GM12878 (cell line): ENCODE measurements around the gene C1orf74. TPM values are rescaled to one million over a fixed set of nuclear protein-coding genes. Genes with fewer than 3 reads are reported as not detected.

ENCODE experiments used
- BACH1 ChIP-seq: fragments of 450-650 bp; IDR thresholded peaks from 2 replicates; pipeline ENCODE4 v1.6.1; 2017; ENCODE audit warnings: mild to moderate bottlenecking, borderline replicate concordance
- BCL11A ChIP-seq: IDR thresholded peaks from 2 replicates; pipeline ENCODE4 v1.6.1; 2011; ENCODE audit warnings: low read depth, low read length
- CEBPB ChIP-seq, 2 experiments: fragments of 150-350 bp in 1 of 2; IDR thresholded peaks; 2 replicates each; pipeline ENCODE4 v1.6.1; 2012 to 2014; ENCODE audit warnings: low read depth in 2 of 2, low read length in 2 of 2, borderline replicate concordance in 1 of 2, inconsistent platforms in 1 of 2
- DPF2 ChIP-seq: fragments of 450-650 bp; IDR thresholded peaks from 2 replicates; pipeline ENCODE4 v1.6.1; 2017; ENCODE audit warnings: mild to moderate bottlenecking
- IKZF2 ChIP-seq, 2 experiments: fragments of 450-650 bp; IDR thresholded peaks; 2 replicates each; pipeline ENCODE4 v1.6.1; 2017; ENCODE audit warnings: mild to moderate bottlenecking in 2 of 2, moderate library complexity in 2 of 2
- MYB ChIP-seq: fragments of 150-350 bp; IDR thresholded peaks from 2 replicates; pipeline ENCODE4 v1.6.1; 2014; ENCODE audit warnings: mild to moderate bottlenecking, low read depth, low read length, borderline replicate concordance
- MYC ChIP-seq: IDR thresholded peaks from 2 replicates; pipeline ENCODE4 v1.6.1; 2011; ENCODE audit warnings: mild to moderate bottlenecking, low read length, moderate library complexity, inconsistent platforms; ENCODE audit not compliant: insufficient read depth, insufficient replicate concordance, insufficient read length, severe bottlenecking
- PAX8 ChIP-seq: fragments of 450-650 bp; IDR thresholded peaks from 2 replicates; pipeline ENCODE4 v1.6.1; 2017; ENCODE audit warnings: mild to moderate bottlenecking, moderate library complexity
- RELA ChIP-seq: fragments of 450-650 bp; IDR thresholded peaks from 2 replicates; pipeline ENCODE4 v1.8.0; 2014; ENCODE audit warnings: borderline replicate concordance; ENCODE audit not compliant: partially characterized antibody
- SMAD1 ChIP-seq: fragments of 450-650 bp; IDR thresholded peaks from 2 replicates; pipeline ENCODE4 v1.6.1; 2018; ENCODE audit warnings: mild to moderate bottlenecking, low read depth; ENCODE audit not compliant: partially characterized antibody
- SP1 ChIP-seq: IDR thresholded peaks from one replicate; pipeline ENCODE4 v1.6.1; 2011; ENCODE audit warnings: low read depth, low read length
- SREBF1 ChIP-seq: IDR thresholded peaks from 2 replicates; pipeline ENCODE4 v1.6.1; 2012; ENCODE audit warnings: mild to moderate bottlenecking, low read length
- YY1 ChIP-seq: IDR thresholded peaks from 2 replicates; pipeline ENCODE4 v1.6.1; 2011; ENCODE audit warnings: low read depth, mild to moderate bottlenecking, low read length
- ZNF24 ChIP-seq: fragments of 450-650 bp; IDR thresholded peaks from 2 replicates; pipeline ENCODE4 v1.6.1; 2017; ENCODE audit warnings: antibody characterized with exemption, mild to moderate bottlenecking
- polyA plus RNA-seq, 11 experiments: library from polyadenylated mRNA; depleted of rRNA in 4 of 11; unstranded in 6 of 11; stranded (reverse) in 5 of 11; fragments of >200 nt; fragmentation: Nextera tagmentation in 4 of 11; fragmentation: Illumina TruSeq in 1 of 11; extraction: Ambion mirVana in 4 of 11; extraction: Trizol in 1 of 11; gene quantifications; 1 replicate in 1 of 11; 2 replicates in 10 of 11; pipeline versions ENCODE4 v1.2.1 to v1.2.3, GENCODE V29; 2011 to 2016; ENCODE audit warnings: inconsistent platforms in 2 of 11, missing spikeins in 2 of 11, low read depth in 1 of 11
- total RNA-seq, 4 experiments: library from RNA; depleted of rRNA in 3 of 4; stranded (reverse); fragments of >200 nt in 3 of 4; fragmentation: Illumina TruSeq in 1 of 4; extraction: Trizol in 1 of 4; gene quantifications; 2 replicates each; pipeline versions ENCODE4 v1.2.1 to v1.2.3, GENCODE V29; 2013 to 2021
- TF ChIP-seq, protein P1 (sequence below): fragments of 450-650 bp; IDR thresholded peaks from 2 replicates; pipeline ENCODE4 v1.6.1; 2017; ENCODE audit warnings: mild to moderate bottlenecking, moderate library complexity
- TF ChIP-seq, protein P2 (sequence below): fragments of 450-650 bp; IDR thresholded peaks from 2 replicates; pipeline ENCODE4 v1.6.1; 2014; ENCODE audit warnings: mild to moderate bottlenecking
- TF ChIP-seq, protein P3 (sequence below): IDR thresholded peaks from 2 replicates; pipeline ENCODE4 v1.6.1; 2011; ENCODE audit warnings: borderline replicate concordance, low read depth, mild to moderate bottlenecking, moderate library complexity, low read length; ENCODE audit not compliant: insufficient read depth, poor library complexity, severe bottlenecking
- TF ChIP-seq, protein P4 (sequence below): fragments of 450-650 bp; IDR thresholded peaks from 2 replicates; pipeline ENCODE4 v1.6.1; 2016; ENCODE audit warnings: mild to moderate bottlenecking, moderate library complexity, borderline replicate concordance

C1orf74 gene
- total and polyA plus RNA-seq, 10 of the 15 experiments (the other 5 are each of a cell fraction or from before 2014, with no cell fraction given): 3.1 to 5.5 (median 3.6) TPM

DNA sequence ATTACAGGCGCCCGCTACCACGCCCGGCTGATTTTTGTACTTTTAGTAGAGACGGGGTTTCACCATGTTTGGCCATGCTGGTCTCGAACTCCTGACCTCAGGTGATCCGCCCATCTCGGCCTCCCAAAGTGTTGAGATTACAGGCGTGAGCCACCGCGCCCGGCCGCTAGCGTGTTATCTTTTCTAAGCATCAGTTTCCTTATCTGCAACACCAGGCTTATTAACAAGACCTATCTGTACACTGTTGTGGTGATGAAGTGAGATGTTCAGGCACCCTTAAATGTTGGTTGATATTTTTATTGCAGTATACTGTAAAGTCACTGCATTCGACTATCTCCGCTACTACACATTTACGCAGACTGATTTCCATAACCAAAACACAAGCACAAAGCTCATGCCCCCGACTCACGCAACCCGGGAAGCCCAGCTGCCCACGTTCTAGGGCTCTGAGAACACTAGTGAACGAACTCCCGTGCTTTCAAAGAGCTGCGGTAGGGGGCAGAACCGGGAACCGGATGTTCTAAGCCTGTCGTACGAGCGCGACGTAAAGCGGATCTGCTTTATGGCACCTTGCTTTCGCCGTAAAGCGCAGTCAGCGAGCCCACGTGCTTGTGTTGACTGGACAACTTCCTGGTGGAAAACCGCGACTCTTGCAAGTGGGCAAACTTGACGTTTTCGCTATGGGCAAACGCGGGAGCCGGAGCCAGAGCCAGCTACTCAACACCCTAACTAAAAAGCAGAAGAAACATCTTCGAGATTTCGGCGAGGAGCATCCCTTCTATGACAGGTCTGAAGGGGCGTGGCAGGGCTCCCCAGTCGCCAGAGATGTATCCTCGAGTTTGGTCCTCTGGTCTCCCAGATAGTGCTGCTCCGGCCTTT, 43.3 kb upstream of the C1orf74 start, which contains the start of gene UTP25 (continued):
- TF ChIP-seq, protein P1, sequence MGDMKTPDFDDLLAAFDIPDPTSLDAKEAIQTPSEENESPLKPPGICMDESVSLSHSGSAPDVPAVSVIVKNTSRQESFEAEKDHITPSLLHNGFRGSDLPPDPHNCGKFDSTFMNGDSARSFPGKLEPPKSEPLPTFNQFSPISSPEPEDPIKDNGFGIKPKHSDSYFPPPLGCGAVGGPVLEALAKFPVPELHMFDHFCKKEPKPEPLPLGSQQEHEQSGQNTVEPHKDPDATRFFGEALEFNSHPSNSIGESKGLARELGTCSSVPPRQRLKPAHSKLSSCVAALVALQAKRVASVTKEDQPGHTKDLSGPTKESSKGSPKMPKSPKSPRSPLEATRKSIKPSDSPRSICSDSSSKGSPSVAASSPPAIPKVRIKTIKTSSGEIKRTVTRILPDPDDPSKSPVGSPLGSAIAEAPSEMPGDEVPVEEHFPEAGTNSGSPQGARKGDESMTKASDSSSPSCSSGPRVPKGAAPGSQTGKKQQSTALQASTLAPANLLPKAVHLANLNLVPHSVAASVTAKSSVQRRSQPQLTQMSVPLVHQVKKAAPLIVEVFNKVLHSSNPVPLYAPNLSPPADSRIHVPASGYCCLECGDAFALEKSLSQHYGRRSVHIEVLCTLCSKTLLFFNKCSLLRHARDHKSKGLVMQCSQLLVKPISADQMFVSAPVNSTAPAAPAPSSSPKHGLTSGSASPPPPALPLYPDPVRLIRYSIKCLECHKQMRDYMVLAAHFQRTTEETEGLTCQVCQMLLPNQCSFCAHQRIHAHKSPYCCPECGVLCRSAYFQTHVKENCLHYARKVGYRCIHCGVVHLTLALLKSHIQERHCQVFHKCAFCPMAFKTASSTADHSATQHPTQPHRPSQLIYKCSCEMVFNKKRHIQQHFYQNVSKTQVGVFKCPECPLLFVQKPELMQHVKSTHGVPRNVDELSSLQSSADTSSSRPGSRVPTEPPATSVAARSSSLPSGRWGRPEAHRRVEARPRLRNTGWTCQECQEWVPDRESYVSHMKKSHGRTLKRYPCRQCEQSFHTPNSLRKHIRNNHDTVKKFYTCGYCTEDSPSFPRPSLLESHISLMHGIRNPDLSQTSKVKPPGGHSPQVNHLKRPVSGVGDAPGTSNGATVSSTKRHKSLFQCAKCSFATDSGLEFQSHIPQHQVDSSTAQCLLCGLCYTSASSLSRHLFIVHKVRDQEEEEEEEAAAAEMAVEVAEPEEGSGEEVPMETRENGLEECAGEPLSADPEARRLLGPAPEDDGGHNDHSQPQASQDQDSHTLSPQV: no peak
- TF ChIP-seq CEBPB (IDR thresholded peaks at IDR 0.05; ENCODE audit: borderline replicate concordance in 1 of 2, low read depth in 2 of 2, low read length in 2 of 2) (no peak), MYB (no peak), IKZF2 (IDR thresholded peaks at IDR 0.05) (no peak; a peak in 1 of 4 replicates), BACH1 (no peak; the same call in 1 of the 2 replicates), RELA (peak; percentile 37), DPF2 (peak; percentile 39; the same call in 1 of the 2 replicates), BCL11A (no peak), SREBF1 (no peak), SMAD1 (no peak), ZNF24 (no peak), MYC (peak; percentile 97), YY1 (0 out of 2 replicates have a peak, but pooled peaks have one; percentile 4), PAX8 (no peak), SP1 (no peak)
- TF ChIP-seq, protein P2, sequence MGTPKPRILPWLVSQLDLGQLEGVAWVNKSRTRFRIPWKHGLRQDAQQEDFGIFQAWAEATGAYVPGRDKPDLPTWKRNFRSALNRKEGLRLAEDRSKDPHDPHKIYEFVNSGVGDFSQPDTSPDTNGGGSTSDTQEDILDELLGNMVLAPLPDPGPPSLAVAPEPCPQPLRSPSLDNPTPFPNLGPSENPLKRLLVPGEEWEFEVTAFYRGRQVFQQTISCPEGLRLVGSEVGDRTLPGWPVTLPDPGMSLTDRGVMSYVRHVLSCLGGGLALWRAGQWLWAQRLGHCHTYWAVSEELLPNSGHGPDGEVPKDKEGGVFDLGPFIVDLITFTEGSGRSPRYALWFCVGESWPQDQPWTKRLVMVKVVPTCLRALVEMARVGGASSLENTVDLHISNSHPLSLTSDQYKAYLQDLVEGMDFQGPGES: no peak
- TF ChIP-seq, protein P3, sequence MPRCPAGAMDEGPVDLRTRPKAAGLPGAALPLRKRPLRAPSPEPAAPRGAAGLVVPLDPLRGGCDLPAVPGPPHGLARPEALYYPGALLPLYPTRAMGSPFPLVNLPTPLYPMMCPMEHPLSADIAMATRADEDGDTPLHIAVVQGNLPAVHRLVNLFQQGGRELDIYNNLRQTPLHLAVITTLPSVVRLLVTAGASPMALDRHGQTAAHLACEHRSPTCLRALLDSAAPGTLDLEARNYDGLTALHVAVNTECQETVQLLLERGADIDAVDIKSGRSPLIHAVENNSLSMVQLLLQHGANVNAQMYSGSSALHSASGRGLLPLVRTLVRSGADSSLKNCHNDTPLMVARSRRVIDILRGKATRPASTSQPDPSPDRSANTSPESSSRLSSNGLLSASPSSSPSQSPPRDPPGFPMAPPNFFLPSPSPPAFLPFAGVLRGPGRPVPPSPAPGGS: no peak
- TF ChIP-seq, protein P4, sequence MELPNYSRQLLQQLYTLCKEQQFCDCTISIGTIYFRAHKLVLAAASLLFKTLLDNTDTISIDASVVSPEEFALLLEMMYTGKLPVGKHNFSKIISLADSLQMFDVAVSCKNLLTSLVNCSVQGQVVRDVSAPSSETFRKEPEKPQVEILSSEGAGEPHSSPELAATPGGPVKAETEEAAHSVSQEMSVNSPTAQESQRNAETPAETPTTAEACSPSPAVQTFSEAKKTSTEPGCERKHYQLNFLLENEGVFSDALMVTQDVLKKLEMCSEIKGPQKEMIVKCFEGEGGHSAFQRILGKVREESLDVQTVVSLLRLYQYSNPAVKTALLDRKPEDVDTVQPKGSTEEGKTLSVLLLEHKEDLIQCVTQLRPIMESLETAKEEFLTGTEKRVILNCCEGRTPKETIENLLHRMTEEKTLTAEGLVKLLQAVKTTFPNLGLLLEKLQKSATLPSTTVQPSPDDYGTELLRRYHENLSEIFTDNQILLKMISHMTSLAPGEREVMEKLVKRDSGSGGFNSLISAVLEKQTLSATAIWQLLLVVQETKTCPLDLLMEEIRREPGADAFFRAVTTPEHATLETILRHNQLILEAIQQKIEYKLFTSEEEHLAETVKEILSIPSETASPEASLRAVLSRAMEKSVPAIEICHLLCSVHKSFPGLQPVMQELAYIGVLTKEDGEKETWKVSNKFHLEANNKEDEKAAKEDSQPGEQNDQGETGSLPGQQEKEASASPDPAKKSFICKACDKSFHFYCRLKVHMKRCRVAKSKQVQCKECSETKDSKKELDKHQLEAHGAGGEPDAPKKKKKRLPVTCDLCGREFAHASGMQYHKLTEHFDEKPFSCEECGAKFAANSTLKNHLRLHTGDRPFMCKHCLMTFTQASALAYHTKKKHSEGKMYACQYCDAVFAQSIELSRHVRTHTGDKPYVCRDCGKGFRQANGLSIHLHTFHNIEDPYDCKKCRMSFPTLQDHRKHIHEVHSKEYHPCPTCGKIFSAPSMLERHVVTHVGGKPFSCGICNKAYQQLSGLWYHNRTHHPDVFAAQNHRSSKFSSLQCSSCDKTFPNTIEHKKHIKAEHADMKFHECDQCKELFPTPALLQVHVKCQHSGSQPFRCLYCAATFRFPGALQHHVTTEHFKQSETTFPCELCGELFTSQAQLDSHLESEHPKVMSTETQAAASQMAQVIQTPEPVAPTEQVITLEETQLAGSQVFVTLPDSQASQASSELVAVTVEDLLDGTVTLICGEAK: peak; percentile 88
